WTC11 (cell line): ENCODE measurements around the gene GDPD4. TPM values are rescaled to one million over a fixed set of nuclear protein-coding genes. Genes with fewer than 3 reads are reported as not detected.

Source experiments
- ATAC-seq: fragments of 200-7000 bp; cut with Tn5 transposase; 2 replicates; pipeline ENCODE4 v1.10.0; 2021; ENCODE audit warnings: mild to moderate bottlenecking, moderate library complexity
- CTCF ChIA-PET: fragments of 300-600 bp; sonication (Branson Sonifier 250); formaldehyde crosslinking; loops from one replicate; lab custom pipeline; 2021; ENCODE audit warnings: antibody characterized with exemption; lab: Charles Lee
- POLR2A ChIA-PET: fragments of 350-600 bp; sonication (Branson Sonifier 250); formaldehyde crosslinking; loops from one replicate; lab custom pipeline; 2021; ENCODE audit warnings: antibody characterized with exemption; lab: Charles Lee
- DNase-seq: peaks from one replicate; pipeline ENCODE4 v3.0.0; 2021; ENCODE audit warnings: low spot score
- H3K27ac Mint-ChIP-seq: 2 replicates; pipeline ENCODE4 v1.8.0; 2021; ENCODE audit warnings: mixed read lengths
- H3K27me3 Mint-ChIP-seq: 2 replicates; pipeline ENCODE4 v1.8.0; 2021; ENCODE audit warnings: low read depth, mild to moderate bottlenecking, moderate library complexity, mixed read lengths
- H3K36me3 Mint-ChIP-seq: 2 replicates; pipeline ENCODE4 v1.8.0; 2021; ENCODE audit warnings: mixed read lengths
- H3K4me1 Mint-ChIP-seq: 2 replicates; pipeline ENCODE4 v1.8.0; 2022; ENCODE audit warnings: mixed read lengths
- H3K4me3 Mint-ChIP-seq: 2 replicates; pipeline ENCODE4 v1.8.0; 2021; ENCODE audit warnings: mild to moderate bottlenecking, moderate library complexity, mixed read lengths
- H3K9me3 Mint-ChIP-seq: 2 replicates; pipeline ENCODE4 v1.8.0; 2021; ENCODE audit warnings: mixed read lengths
- ATF1 ChIP-seq: sonication (generic); formaldehyde crosslinking; IDR thresholded peaks from 2 replicates; pipeline ENCODE4 v1.8.1; 2023; ENCODE audit warnings: mild to moderate bottlenecking, moderate library complexity, missing genetic modification reagents
- CREB1 ChIP-seq: sonication (generic); formaldehyde crosslinking; IDR thresholded peaks from 2 replicates; pipeline ENCODE4 v1.8.0; 2023; ENCODE audit warnings: mild to moderate bottlenecking, missing genetic modification reagents
- ESRRA ChIP-seq: sonication (generic); formaldehyde crosslinking; IDR thresholded peaks from 2 replicates; pipeline ENCODE4 v1.8.1; 2022; ENCODE audit warnings: mild to moderate bottlenecking, missing genetic modification reagents, borderline replicate concordance
- GABPB1 ChIP-seq: sonication (generic); formaldehyde crosslinking; IDR thresholded peaks from 2 replicates; pipeline ENCODE4 v1.8.1; 2023; ENCODE audit warnings: mild to moderate bottlenecking, missing genetic modification reagents
- GTF2I ChIP-seq: fragments of 250-450 bp; sonication (Bioruptor Pico); conservative IDR thresholded peaks from 2 replicates; pipeline ENCODE4 v1.4.0; 2021; ENCODE audit warnings: mild to moderate bottlenecking
- JUN ChIP-seq: sonication (generic); formaldehyde crosslinking; IDR thresholded peaks from 2 replicates; pipeline ENCODE4 v1.8.0; 2023; ENCODE audit warnings: mild to moderate bottlenecking, missing genetic modification reagents
- RELA ChIP-seq: sonication (generic); formaldehyde crosslinking; IDR thresholded peaks from 2 replicates; pipeline ENCODE4 v1.8.1; 2022; ENCODE audit warnings: missing genetic modification reagents, mild to moderate bottlenecking, borderline replicate concordance
- RORB ChIP-seq: fragments of 250-450 bp; sonication (Bioruptor Pico); IDR thresholded peaks from 2 replicates; pipeline ENCODE4 v1.9.0; 2021; ENCODE audit warnings: mild to moderate bottlenecking
- SMAD3 ChIP-seq: sonication (generic); formaldehyde crosslinking; IDR thresholded peaks from 2 replicates; pipeline ENCODE4 v1.8.0; 2022; ENCODE audit warnings: missing genetic modification reagents, mild to moderate bottlenecking, borderline replicate concordance
- SOX15 ChIP-seq: fragments of 250-450 bp; sonication (Bioruptor Pico); IDR thresholded peaks from 2 replicates; pipeline ENCODE4 v1.9.0; 2021; ENCODE audit warnings: mild to moderate bottlenecking
- USF2 ChIP-seq: sonication (generic); formaldehyde crosslinking; IDR thresholded peaks from 2 replicates; pipeline ENCODE4 v1.8.1; 2023; ENCODE audit warnings: mild to moderate bottlenecking, missing genetic modification reagents, moderate library complexity
- ZBTB43 ChIP-seq: sonication (generic); formaldehyde crosslinking; IDR thresholded peaks from 2 replicates; pipeline ENCODE4 v1.8.1; 2023; ENCODE audit warnings: mild to moderate bottlenecking, missing genetic modification reagents
- ZMAT4 ChIP-seq: fragments of 250-450 bp; sonication (Bioruptor Pico); IDR thresholded peaks from 2 replicates; pipeline ENCODE4 v1.9.0; 2021; ENCODE audit warnings: mild to moderate bottlenecking
- ZNF219 ChIP-seq: sonication (generic); formaldehyde crosslinking; IDR thresholded peaks from 2 replicates; pipeline ENCODE4 v1.8.0; 2023; ENCODE audit warnings: missing genetic modification reagents, mild to moderate bottlenecking, borderline replicate concordance
- ZNF416 ChIP-seq: fragments of 250-450 bp; sonication (Bioruptor Pico); IDR thresholded peaks from 2 replicates; pipeline ENCODE4 v1.9.0; 2021; ENCODE audit warnings: mild to moderate bottlenecking, inconsistent platforms
- ZNF423 ChIP-seq: fragments of 250-450 bp; sonication (Bioruptor Pico); IDR thresholded peaks from 2 replicates; pipeline ENCODE4 v2.1.2; 2022; ENCODE audit warnings: mild to moderate bottlenecking, moderate library complexity
- ZSCAN18 ChIP-seq: fragments of 250-450 bp; sonication (Bioruptor Pico); IDR thresholded peaks from 2 replicates; pipeline ENCODE4 v2.1.2; 2022; ENCODE audit warnings: mild to moderate bottlenecking, moderate library complexity
- total RNA-seq: library from RNA; stranded (reverse); gene quantifications from 3 replicates; pipeline ENCODE4 v1.2.3, GENCODE V29; 2021
- TF ChIP-seq, protein P1 (sequence below): fragments of 250-450 bp; sonication (Bioruptor Pico); IDR thresholded peaks from 2 replicates; pipeline ENCODE4 v1.8.0; 2021; ENCODE audit warnings: mild to moderate bottlenecking
- TF ChIP-seq, protein P2 (sequence below): fragments of 200-600 bp; IDR thresholded peaks from 2 replicates; pipeline ENCODE4 v1.8.0; 2022; ENCODE audit warnings: antibody characterized with exemption
- TF ChIP-seq, protein P3 (sequence below): fragments of 250-450 bp; sonication (Bioruptor Pico); IDR thresholded peaks from 2 replicates; pipeline ENCODE4 v1.9.0; 2021; ENCODE audit warnings: mild to moderate bottlenecking, borderline replicate concordance

Gene GDPD4
- total RNA-seq, 1 experiment from 2014 or later, result not detected

DNA sequence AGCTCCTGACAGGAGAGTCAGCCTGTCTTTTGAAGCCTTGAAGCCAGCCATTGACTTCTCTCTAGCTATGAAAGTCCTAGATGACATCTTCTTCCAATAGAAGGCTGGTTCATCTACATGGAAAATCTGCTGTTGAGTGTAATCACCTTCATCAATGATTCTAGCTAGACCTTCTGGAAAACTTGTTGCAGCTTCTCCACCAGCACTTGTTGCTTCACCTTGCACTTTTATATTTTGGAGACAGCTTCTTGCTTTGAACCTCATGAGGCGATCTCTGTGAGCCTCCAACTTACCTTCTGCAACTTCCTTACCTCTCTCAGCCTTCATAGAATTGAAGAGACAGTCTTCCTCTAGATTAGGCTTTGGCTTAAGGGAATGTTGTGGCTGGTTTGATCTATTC lies 115.2 kb downstream of the GDPD4 start:
- no peak for ATAC-seq
- DNase-seq, result no peak
- no peak overlapping the region for H3K27ac Mint-ChIP-seq
- H3K36me3 Mint-ChIP-seq, result no peaks in the 10 kb centered on the region
- TF ChIP-seq USF2 (CRISPR knock-in tag) (no peak), ZMAT4 (CRISPR knock-in tag) (no peak), ZNF416 (CRISPR knock-in tag) (no peak), GABPB1 (CRISPR knock-in tag) (no peak), GTF2I (CRISPR knock-in tag) (no peak), SMAD3 (CRISPR knock-in tag) (no peak), SOX15 (CRISPR knock-in tag) (no peak), JUN (CRISPR knock-in tag) (no peak), RORB (CRISPR knock-in tag) (no peak), ZSCAN18 (no peak), ZBTB43 (CRISPR knock-in tag) (no peak), ZNF423 (CRISPR knock-in tag) (no peak), RELA (no peak), ATF1 (no peak), CREB1 (CRISPR knock-in tag) (no peak), ESRRA (CRISPR knock-in tag) (no peak), ZNF219 (no peak)
- TF ChIP-seq, protein P1, sequence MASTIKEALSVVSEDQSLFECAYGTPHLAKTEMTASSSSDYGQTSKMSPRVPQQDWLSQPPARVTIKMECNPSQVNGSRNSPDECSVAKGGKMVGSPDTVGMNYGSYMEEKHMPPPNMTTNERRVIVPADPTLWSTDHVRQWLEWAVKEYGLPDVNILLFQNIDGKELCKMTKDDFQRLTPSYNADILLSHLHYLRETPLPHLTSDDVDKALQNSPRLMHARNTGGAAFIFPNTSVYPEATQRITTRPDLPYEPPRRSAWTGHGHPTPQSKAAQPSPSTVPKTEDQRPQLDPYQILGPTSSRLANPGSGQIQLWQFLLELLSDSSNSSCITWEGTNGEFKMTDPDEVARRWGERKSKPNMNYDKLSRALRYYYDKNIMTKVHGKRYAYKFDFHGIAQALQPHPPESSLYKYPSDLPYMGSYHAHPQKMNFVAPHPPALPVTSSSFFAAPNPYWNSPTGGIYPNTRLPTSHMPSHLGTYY, result no peak
- TF ChIP-seq, protein P2, sequence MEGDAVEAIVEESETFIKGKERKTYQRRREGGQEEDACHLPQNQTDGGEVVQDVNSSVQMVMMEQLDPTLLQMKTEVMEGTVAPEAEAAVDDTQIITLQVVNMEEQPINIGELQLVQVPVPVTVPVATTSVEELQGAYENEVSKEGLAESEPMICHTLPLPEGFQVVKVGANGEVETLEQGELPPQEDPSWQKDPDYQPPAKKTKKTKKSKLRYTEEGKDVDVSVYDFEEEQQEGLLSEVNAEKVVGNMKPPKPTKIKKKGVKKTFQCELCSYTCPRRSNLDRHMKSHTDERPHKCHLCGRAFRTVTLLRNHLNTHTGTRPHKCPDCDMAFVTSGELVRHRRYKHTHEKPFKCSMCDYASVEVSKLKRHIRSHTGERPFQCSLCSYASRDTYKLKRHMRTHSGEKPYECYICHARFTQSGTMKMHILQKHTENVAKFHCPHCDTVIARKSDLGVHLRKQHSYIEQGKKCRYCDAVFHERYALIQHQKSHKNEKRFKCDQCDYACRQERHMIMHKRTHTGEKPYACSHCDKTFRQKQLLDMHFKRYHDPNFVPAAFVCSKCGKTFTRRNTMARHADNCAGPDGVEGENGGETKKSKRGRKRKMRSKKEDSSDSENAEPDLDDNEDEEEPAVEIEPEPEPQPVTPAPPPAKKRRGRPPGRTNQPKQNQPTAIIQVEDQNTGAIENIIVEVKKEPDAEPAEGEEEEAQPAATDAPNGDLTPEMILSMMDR, result no peak
- TF ChIP-seq, protein P3, sequence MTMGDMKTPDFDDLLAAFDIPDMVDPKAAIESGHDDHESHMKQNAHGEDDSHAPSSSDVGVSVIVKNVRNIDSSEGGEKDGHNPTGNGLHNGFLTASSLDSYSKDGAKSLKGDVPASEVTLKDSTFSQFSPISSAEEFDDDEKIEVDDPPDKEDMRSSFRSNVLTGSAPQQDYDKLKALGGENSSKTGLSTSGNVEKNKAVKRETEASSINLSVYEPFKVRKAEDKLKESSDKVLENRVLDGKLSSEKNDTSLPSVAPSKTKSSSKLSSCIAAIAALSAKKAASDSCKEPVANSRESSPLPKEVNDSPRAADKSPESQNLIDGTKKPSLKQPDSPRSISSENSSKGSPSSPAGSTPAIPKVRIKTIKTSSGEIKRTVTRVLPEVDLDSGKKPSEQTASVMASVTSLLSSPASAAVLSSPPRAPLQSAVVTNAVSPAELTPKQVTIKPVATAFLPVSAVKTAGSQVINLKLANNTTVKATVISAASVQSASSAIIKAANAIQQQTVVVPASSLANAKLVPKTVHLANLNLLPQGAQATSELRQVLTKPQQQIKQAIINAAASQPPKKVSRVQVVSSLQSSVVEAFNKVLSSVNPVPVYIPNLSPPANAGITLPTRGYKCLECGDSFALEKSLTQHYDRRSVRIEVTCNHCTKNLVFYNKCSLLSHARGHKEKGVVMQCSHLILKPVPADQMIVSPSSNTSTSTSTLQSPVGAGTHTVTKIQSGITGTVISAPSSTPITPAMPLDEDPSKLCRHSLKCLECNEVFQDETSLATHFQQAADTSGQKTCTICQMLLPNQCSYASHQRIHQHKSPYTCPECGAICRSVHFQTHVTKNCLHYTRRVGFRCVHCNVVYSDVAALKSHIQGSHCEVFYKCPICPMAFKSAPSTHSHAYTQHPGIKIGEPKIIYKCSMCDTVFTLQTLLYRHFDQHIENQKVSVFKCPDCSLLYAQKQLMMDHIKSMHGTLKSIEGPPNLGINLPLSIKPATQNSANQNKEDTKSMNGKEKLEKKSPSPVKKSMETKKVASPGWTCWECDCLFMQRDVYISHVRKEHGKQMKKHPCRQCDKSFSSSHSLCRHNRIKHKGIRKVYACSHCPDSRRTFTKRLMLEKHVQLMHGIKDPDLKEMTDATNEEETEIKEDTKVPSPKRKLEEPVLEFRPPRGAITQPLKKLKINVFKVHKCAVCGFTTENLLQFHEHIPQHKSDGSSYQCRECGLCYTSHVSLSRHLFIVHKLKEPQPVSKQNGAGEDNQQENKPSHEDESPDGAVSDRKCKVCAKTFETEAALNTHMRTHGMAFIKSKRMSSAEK (CRISPR knock-in tag), result no peak
- TF ChIP-seq, all 79 proteins: peak for 0
- H3K27me3 Mint-ChIP-seq, result no peaks in the 10 kb centered on the region
- H3K9me3 Mint-ChIP-seq, result no peaks in the 10 kb centered on the region
- H3K4me1 Mint-ChIP-seq, result peaks cover 16% of the 10 kb centered on the region
- H3K4me3 Mint-ChIP-seq, result no peak overlapping the region
- ChIA-PET POLR2A (no interaction called here), CTCF (interaction anchor here (0.5 to 7.4 kb wide), 7 partner anchors 13 to 95 kb away, joined by 3 to 147 read pairs (median 14); partner anchors contain the start of gene MYO7A)
